Measurements from ENCODE around the gene TFRC.

DNA sequence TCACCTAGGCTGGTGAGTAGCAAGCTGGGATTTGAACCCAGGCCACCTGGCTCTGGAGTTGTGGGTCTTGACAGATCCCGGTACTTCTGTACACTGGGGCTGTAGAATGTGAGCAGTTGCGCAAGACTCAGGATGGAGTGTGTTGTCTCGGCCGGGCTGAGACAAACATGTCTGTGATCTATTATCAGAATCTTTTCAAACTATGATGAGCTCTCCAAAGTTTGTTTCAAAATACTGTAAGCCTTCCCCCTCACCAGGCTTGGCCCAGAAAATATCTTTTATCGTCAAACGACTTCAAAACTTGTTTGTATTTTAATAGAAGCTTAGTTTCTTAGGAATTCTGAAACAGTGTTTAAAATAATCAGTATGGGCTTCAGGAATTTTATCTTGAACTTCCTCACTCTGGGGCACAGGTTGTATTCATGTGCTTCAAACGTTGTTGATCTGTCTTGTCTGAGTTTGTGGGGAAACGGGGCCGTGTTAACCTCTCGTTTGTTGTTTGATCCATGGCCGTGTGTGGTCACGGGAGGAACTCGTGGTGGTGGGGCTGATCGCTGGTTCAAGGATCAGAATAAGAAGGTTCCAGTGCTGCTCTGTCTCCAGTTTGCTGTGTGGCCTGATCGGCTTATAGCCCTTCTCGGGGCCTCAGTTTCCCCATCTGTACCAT lies 40.3 kb upstream of the TFRC start:
- TF ChIP-seq, protein P1, sequence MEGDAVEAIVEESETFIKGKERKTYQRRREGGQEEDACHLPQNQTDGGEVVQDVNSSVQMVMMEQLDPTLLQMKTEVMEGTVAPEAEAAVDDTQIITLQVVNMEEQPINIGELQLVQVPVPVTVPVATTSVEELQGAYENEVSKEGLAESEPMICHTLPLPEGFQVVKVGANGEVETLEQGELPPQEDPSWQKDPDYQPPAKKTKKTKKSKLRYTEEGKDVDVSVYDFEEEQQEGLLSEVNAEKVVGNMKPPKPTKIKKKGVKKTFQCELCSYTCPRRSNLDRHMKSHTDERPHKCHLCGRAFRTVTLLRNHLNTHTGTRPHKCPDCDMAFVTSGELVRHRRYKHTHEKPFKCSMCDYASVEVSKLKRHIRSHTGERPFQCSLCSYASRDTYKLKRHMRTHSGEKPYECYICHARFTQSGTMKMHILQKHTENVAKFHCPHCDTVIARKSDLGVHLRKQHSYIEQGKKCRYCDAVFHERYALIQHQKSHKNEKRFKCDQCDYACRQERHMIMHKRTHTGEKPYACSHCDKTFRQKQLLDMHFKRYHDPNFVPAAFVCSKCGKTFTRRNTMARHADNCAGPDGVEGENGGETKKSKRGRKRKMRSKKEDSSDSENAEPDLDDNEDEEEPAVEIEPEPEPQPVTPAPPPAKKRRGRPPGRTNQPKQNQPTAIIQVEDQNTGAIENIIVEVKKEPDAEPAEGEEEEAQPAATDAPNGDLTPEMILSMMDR (IDR thresholded peaks at IDR 0.05): no peak
- TF ChIP-seq, protein P2, sequence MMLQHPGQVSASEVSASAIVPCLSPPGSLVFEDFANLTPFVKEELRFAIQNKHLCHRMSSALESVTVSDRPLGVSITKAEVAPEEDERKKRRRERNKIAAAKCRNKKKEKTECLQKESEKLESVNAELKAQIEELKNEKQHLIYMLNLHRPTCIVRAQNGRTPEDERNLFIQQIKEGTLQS (CRISPR knock-in tag; conservative IDR thresholded peaks at IDR 0.05): no peak
- TF ChIP-seq ZNF232 (CRISPR knock-in tag; IDR thresholded peaks at IDR 0.05): no peak
- TF ChIP-seq, protein P3, sequence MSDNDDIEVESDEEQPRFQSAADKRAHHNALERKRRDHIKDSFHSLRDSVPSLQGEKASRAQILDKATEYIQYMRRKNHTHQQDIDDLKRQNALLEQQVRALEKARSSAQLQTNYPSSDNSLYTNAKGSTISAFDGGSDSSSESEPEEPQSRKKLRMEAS (CRISPR knock-in tag; IDR thresholded peaks at IDR 0.05): no peak

Data from WTC11 (cell line).